SU-DHL-6 (cell line): Measurements from ENCODE around the gene GPR137.

Experiments
- CTCF ChIP-seq: fragments of 200-600 bp; sonication (generic); IDR thresholded peaks from one replicate; pipeline ENCODE4 v1.5.1; 2017; ENCODE audit warnings: antibody characterized with exemption, mild to moderate bottlenecking, low read length, moderate library complexity; ENCODE audit not compliant: insufficient read depth, poor library complexity, severe bottlenecking
- EZH2phosphoT487 ChIP-seq: fragments of 200-600 bp; sonication (generic), shearing (Covaris generic); conservative IDR thresholded peaks from 2 replicates; pipeline ENCODE4 v1.6.1; 2018; ENCODE audit warnings: mild to moderate bottlenecking, antibody characterized with exemption, low read length, moderate library complexity, mixed read lengths

GRCh38 chr11:64241241-64241490 lies 44.5 kb upstream of the GPR137 start:
- TF ChIP-seq CTCF (no peak), EZH2phosphoT487 (no peak)
